K562 (cell line): ENCODE measurements around the gene DPP8. TPM values are rescaled to one million over a fixed set of nuclear protein-coding genes. Genes with fewer than 3 reads are reported as not detected.

ENCODE experiments used
- ATAC-seq: fragments of 200-7000 bp; cut with Tn5 transposase; 3 replicates; pipeline ENCODE4 v1.9.1; 2020; ENCODE audit warnings: moderate library complexity
- BruUV-seq: library from RNA; stranded (reverse); fragments of 400-500 nt; replicated peaks from 2 replicates; lab custom pipeline; 2021; lab: Mats Ljungman, UMichigan
- CTCF ChIA-PET: fragments of 300-600 bp; formaldehyde crosslinking; extraction: SDS; loops from one replicate; lab custom pipeline; 2021; ENCODE audit warnings: low intra/inter-chr PET ratio; lab: Yijun Ruan, JAX
- POLR2A ChIA-PET: fragments of 300-600, 350-650 bp; sonication (Branson Sonifier 250); formaldehyde crosslinking; extraction: SDS; loops from one replicate; lab custom pipeline; 2021; ENCODE audit warnings: antibody characterized with exemption, inconsistent platforms; lab: Yijun Ruan, JAX
- DNase-seq, 4 experiments: peaks; one replicate each; pipeline versions ENCODE4 v3.0.0 to v3.0.0-alpha.2; 2011 to 2018; ENCODE audit warnings: low spot score in 3 of 4, mixed read lengths in 3 of 4; ENCODE audit errors: extremely low read depth in 1 of 4
- FAIRE-seq: peaks from 2 replicates; lab custom pipeline; 2011; peaks lifted over from hg19 to GRCh38; lab: Jason Lieb, UNC
- H2AFZ ChIP-seq: 2 replicates; pipeline ENCODE4 v1.6.0; 2011; ENCODE audit warnings: low read depth, low read length, control low read depth, inconsistent platforms
- H3K27ac ChIP-seq: fragments of 200-600 bp; 3 replicates; pipeline ENCODE4 v1.8.0; 2011; ENCODE audit warnings: low read depth, mild to moderate bottlenecking, control low read depth, inconsistent platforms, low read length, moderate library complexity, mixed read lengths; ENCODE audit errors: extremely low read depth
- H3K27me3 ChIP-seq, 2 experiments: fragments of 300-600 bp in 1 of 2; 2 replicates in 1 of 2; 3 replicates in 1 of 2; pipeline versions ENCODE4 v1.6.0 to v1.8.0; 2011; ENCODE audit warnings: inconsistent platforms in 2 of 2, low read length in 2 of 2, mild to moderate bottlenecking in 1 of 2, mixed read lengths in 1 of 2, moderate library complexity in 1 of 2; ENCODE audit not compliant: control insufficient read depth in 2 of 2, insufficient read depth in 2 of 2
- H3K36me3 ChIP-seq: fragments of 300-600 bp; 3 replicates; pipeline ENCODE4 v1.8.0; 2011; ENCODE audit warnings: mild to moderate bottlenecking, low read length, inconsistent platforms; ENCODE audit not compliant: control insufficient read depth, insufficient read depth
- H3K4me1 ChIP-seq, 2 experiments: fragments of 200-600 bp in 1 of 2; replicated peaks in 1 of 2; 2 replicates in 1 of 2; 3 replicates in 1 of 2; pipeline versions ENCODE4 v1.5.1 to v1.8.0; 2011; ENCODE audit warnings: inconsistent platforms in 2 of 2, low read length in 2 of 2, mild to moderate bottlenecking in 1 of 2, mixed read lengths in 1 of 2, moderate library complexity in 1 of 2; ENCODE audit not compliant: control insufficient read depth in 2 of 2, insufficient read depth in 2 of 2
- H3K4me2 ChIP-seq: 2 replicates; pipeline ENCODE4 v1.6.1; 2011; ENCODE audit warnings: low read length, control low read depth, inconsistent platforms, mixed read lengths; ENCODE audit not compliant: insufficient read depth
- H3K4me3 ChIP-seq: fragments of 200-600 bp; sonication (generic), shearing (Covaris generic); 2 replicates; pipeline ENCODE4 v1.5.1; 2016; ENCODE audit warnings: control low read depth, inconsistent platforms
- H3K79me2 ChIP-seq: fragments of 200-600 bp; 3 replicates; pipeline ENCODE4 v1.8.0; 2011; ENCODE audit warnings: low read length, inconsistent platforms; ENCODE audit not compliant: control insufficient read depth, insufficient read depth
- H3K9ac ChIP-seq, 2 experiments: 2 replicates each; pipeline versions ENCODE4 v1.6.0 to v1.6.1; 2011; ENCODE audit warnings: low read depth in 2 of 2, low read length in 2 of 2, control low read depth in 1 of 2, inconsistent platforms in 1 of 2, mild to moderate bottlenecking in 1 of 2, mixed read lengths in 1 of 2; ENCODE audit not compliant: insufficient read depth in 1 of 2
- H3K9me1 ChIP-seq: one replicate; pipeline ENCODE4 v1.6.0; 2011; ENCODE audit warnings: inconsistent platforms, mild to moderate bottlenecking, low read length, moderate library complexity; ENCODE audit not compliant: control insufficient read depth, insufficient read depth
- H3K9me3 ChIP-seq: replicated peaks from 2 replicates; pipeline ENCODE4 v1.5.1; 2011; ENCODE audit warnings: low read depth, low read length, inconsistent platforms; ENCODE audit not compliant: control insufficient read depth, insufficient read depth
- H4K20me1 ChIP-seq: replicated peaks from 2 replicates; pipeline ENCODE4 v1.6.1; 2011; ENCODE audit warnings: low read length, inconsistent platforms, mixed read lengths; ENCODE audit not compliant: control insufficient read depth, insufficient read depth
- BRD9 ChIP-seq: fragments of 450-650 bp; IDR thresholded peaks from 2 replicates; pipeline ENCODE4 v1.6.1; 2018; ENCODE audit warnings: low read depth; ENCODE audit not compliant: partially characterized antibody
- C11orf30 ChIP-seq: fragments of 450-650 bp; IDR thresholded peaks from 2 replicates; pipeline ENCODE4 v1.6.1; 2016; ENCODE audit warnings: low read depth, mild to moderate bottlenecking
- CBX2 ChIP-seq: fragments of 200-600 bp; sonication (generic); IDR thresholded peaks from one replicate; pipeline ENCODE4 v1.6.1; 2012; ENCODE audit warnings: mild to moderate bottlenecking, low read length, inconsistent platforms; ENCODE audit not compliant: insufficient read depth, poor library complexity, severe bottlenecking
- CC2D1A ChIP-seq: fragments of 450-650 bp; IDR thresholded peaks from 2 replicates; pipeline ENCODE4 v1.6.1; 2017; ENCODE audit warnings: mild to moderate bottlenecking
- CGGBP1 ChIP-seq: fragments of 250-450 bp; sonication (Bioruptor Pico); IDR thresholded peaks from 2 replicates; pipeline ENCODE4 v1.9.0; 2021; ENCODE audit warnings: mild to moderate bottlenecking
- CXXC5 ChIP-seq: fragments of 250-450 bp; sonication (Bioruptor Pico); IDR thresholded peaks from 2 replicates; pipeline ENCODE4 v1.8.0; 2022; ENCODE audit warnings: inconsistent platforms, mild to moderate bottlenecking, moderate library complexity
- DPF2 ChIP-seq: fragments of 450-650 bp; IDR thresholded peaks from 2 replicates; pipeline ENCODE4 v1.6.1; 2016
- ESRRA ChIP-seq: fragments of 450-650 bp; IDR thresholded peaks from 2 replicates; pipeline ENCODE4 v1.6.1; 2014; ENCODE audit warnings: low read depth, mild to moderate bottlenecking, moderate library complexity, borderline replicate concordance
- FOXA3 ChIP-seq, 2 experiments: fragments of 450-650 bp in 1 of 2; sonication (generic) in 1 of 2; formaldehyde crosslinking; IDR thresholded peaks in 1 of 2; conservative IDR thresholded peaks in 1 of 2; 2 replicates each; pipeline versions ENCODE4 v1.4.0 to v1.8.0; 2020 to 2022; ENCODE audit warnings: mild to moderate bottlenecking in 2 of 2, missing genetic modification reagents in 1 of 2
- KLF1 ChIP-seq: fragments of 450-650 bp; IDR thresholded peaks from 2 replicates; pipeline ENCODE4 v1.6.1; 2016; ENCODE audit warnings: missing genetic modification characterization, missing compliant biosample characterization
- MAFG ChIP-seq: fragments of 450-650 bp; conservative IDR thresholded peaks from 2 replicates; pipeline ENCODE4 v1.6.1; 2016; ENCODE audit warnings: missing genetic modification characterization, missing compliant biosample characterization
- MCM3 ChIP-seq: fragments of 450-650 bp; IDR thresholded peaks from 2 replicates; pipeline ENCODE4 v1.6.1; 2016
- MLX ChIP-seq, 2 experiments: fragments of 450-650 bp in 1 of 2; sonication (generic) in 1 of 2; formaldehyde crosslinking; conservative IDR thresholded peaks; 2 replicates each; pipeline versions ENCODE4 v1.4.0 to v1.8.1; 2020 to 2022; ENCODE audit warnings: mild to moderate bottlenecking in 1 of 2, missing genetic modification reagents in 1 of 2
- PCBP2 ChIP-seq: fragments of 200-400 bp; formaldehyde crosslinking; IDR thresholded peaks from 2 replicates; pipeline ENCODE4 v1.6.1; 2018; ENCODE audit warnings: low read length, low read depth, mild to moderate bottlenecking, moderate library complexity; ENCODE audit not compliant: poor library complexity, severe bottlenecking
- SMARCA4 ChIP-seq: fragments of 450-650 bp; IDR thresholded peaks from 2 replicates; pipeline ENCODE4 v1.6.1; 2016
- SRSF7 ChIP-seq: fragments of 200-400 bp; formaldehyde crosslinking; optimal IDR thresholded peaks from 2 replicates; pipeline ENCODE3; 2017; ENCODE audit warnings: mild to moderate bottlenecking, low read depth, low read length
- TAF9B ChIP-seq: fragments of 450-650 bp; IDR thresholded peaks from 2 replicates; pipeline ENCODE4 v1.6.1; 2018; ENCODE audit warnings: mild to moderate bottlenecking; ENCODE audit not compliant: partially characterized antibody
- ZNF12 ChIP-seq: sonication (generic); formaldehyde crosslinking; IDR thresholded peaks from 2 replicates; pipeline ENCODE4 v1.4.0; 2020; ENCODE audit warnings: mild to moderate bottlenecking, missing genetic modification reagents
- ZNF384 ChIP-seq: IDR thresholded peaks from 2 replicates; pipeline ENCODE4 v1.6.1; 2012; ENCODE audit warnings: low read depth, low read length, improper control_type of control experiment
- WGBS: fragments of 100-300 bp; shearing (Covaris generic); methylation state at CpG from one replicate; pipeline ENCODE4 v1.1.6; 2016; ENCODE audit warnings: low coverage, mixed read lengths; ENCODE audit not compliant: insufficient coverage; ENCODE audit errors: missing lambda C conversion rate; 5-methylcytosine and 5-hydroxymethylcytosine counted together
- in situ Hi-C: fragments of 300-500 bp; cut with MboI; formaldehyde crosslinking; loops from 4 replicates; pipeline ENCODE4 v1.15.0; 2018; ENCODE audit warnings: inconsistent platforms, mixed read lengths
- intact Hi-C: fragments of 100-400 bp; cut with micrococcal nuclease; formaldehyde crosslinking; loops from 2 replicates; pipeline ENCODE4 v1.14.2; 2022
- polyA plus RNA-seq, 8 experiments: library from polyadenylated mRNA; depleted of rRNA in 4 of 8; stranded (reverse) in 5 of 8; unstranded in 3 of 8; fragments of >200 nt; fragmentation: Nextera tagmentation in 2 of 8; fragmentation: Illumina TruSeq in 1 of 8; extraction: Ambion mirVana in 2 of 8; extraction: Trizol in 1 of 8; gene quantifications; 2 replicates each; pipeline versions ENCODE4 v1.2.1 to v1.2.3, GENCODE V29; 2011 to 2014; ENCODE audit warnings: inconsistent platforms in 1 of 8, missing spikeins in 1 of 8
- total RNA-seq, 7 experiments: library from RNA; depleted of rRNA in 6 of 7; stranded (reverse); fragments of >200 nt in 6 of 7; fragmentation: Illumina TruSeq in 2 of 7; extraction: Trizol in 2 of 7; gene quantifications; 2 replicates each; pipeline versions ENCODE4 v1.2.1 to v1.2.3, GENCODE V29; 2011 to 2021; ENCODE audit warnings: low replicate concordance in 1 of 7

The DPP8 gene
- total and polyA plus RNA-seq, 9 of the 15 experiments (the other 6 are each of a cell fraction or from before 2014, with no cell fraction given): 5.5 to 36.7 (median 20.7) TPM

GRCh38 chr15:65408324-65409035 is 109.0 kb downstream of the DPP8 start (continued):
- no peak for TF ChIP-seq PCBP2

GRCh38 chr15:65406424-65407000 is 111.0 kb downstream of the DPP8 start:
- no peaks in the 10 kb centered on the region for H4K20me1 ChIP-seq
- no peak overlapping the region for H2AFZ ChIP-seq
- intact Hi-C loops: loop anchor here (10.0 kb wide), 1 partner anchor 168 kb away; no protein-coding TSS in a partner anchor
- no peaks in the 10 kb centered on the region for H3K36me3 ChIP-seq
- H3K27me3 ChIP-seq: peaks cover 6 to 47% of the 10 kb centered on the region in 2 experiments; a peak in 3 of 5 replicates
- no peak overlapping the region for H3K27ac ChIP-seq
- no peak for ATAC-seq
- DNase-seq: no peak
- H3K79me2 ChIP-seq: no peaks in the 10 kb centered on the region
- H3K9me3 ChIP-seq: no peaks in the 10 kb centered on the region
- no peak overlapping the region for H3K4me2 ChIP-seq
- no peak overlapping the region for H3K4me3 ChIP-seq
- peaks cover 9 to 15% of the 10 kb centered on the region in 2 experiments; a peak in 4 of 5 replicates for H3K4me1 ChIP-seq
- POLR2A ChIA-PET: interaction anchor here (0.7 to 1.2 kb wide), 3 partner anchors 9 to 22 kb away, joined by 3 to 4 read pairs (median 3); no protein-coding TSS in a partner anchor
- BruUV-seq: no TSS peak
- no peak for FAIRE-seq
- WGBS: 26% methylated on average over 10 of the region's 10 CpGs
- H3K9me1 ChIP-seq: no peaks in the 10 kb centered on the region
- no peak for TF ChIP-seq MAFG (tag)
- TF ChIP-seq MCM3: no peak
- TF ChIP-seq BRD9: no peak
- TF ChIP-seq KLF1 (tag): no peak
- TF ChIP-seq TAF9B: no peak
- TF ChIP-seq CXXC5: no peak
- no peak for TF ChIP-seq CGGBP1 (CRISPR knock-in tag)
- TF ChIP-seq MLX (CRISPR knock-in tag; conservative IDR thresholded peaks at IDR 0.05): no peak
- TF ChIP-seq CBX2: no peak
- no peak for TF ChIP-seq DPF2
- TF ChIP-seq ESRRA: no peak
- TF ChIP-seq FOXA3 (CRISPR knock-in tag; conservative IDR thresholded peaks at IDR 0.05 in 1 of 2, IDR thresholded peaks at IDR 0.05 in 1 of 2): no peak
- no peak for TF ChIP-seq ZNF12 (CRISPR knock-in tag)
- no peak for TF ChIP-seq ZNF384
- no peak for TF ChIP-seq CC2D1A
- TF ChIP-seq C11orf30: no peak
- no peak for TF ChIP-seq SRSF7
- no peak for TF ChIP-seq SMARCA4
- CTCF ChIA-PET: no interaction called here
- no peak overlapping the region; a peak in 1 of 4 replicates for H3K9ac ChIP-seq
- in situ Hi-C loops: no loop called here
